Measurements from ENCODE around the gene UBA3.

UBA3 gene

DNA sequence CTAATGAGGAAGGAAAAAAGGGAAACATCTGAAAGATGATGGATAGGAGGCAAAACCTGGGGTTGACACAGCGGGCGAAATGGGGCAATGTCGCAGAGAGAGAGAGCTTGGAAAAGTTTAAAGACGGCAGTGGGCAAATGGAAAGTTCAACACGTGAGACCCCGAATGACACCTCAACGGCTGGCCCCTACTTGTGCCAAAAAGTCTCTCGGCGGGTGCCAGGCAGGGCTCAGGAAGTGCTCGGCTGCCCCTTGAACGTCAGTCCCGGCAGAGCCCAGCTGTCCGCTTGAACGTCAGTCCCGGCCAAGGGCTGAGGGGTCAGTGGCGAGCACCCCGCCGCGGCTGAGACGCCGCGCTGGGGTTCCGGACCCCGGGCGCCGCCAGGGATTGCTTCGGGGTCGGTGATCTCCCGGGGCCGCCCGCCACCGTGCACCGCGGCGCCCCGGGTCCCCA is 67.3 kb downstream of the UBA3 start:
- peak overlapping the region; percentile 72; the same call in 1 of the 2 replicates for H3K4me3 ChIP-seq (ENCODE audit: low read length)
- no peaks in the 10 kb centered on the region for H3K9me3 ChIP-seq (ENCODE audit: control insufficient read depth, insufficient read depth, low read length)
- H3K27me3 ChIP-seq (ENCODE audit: control insufficient read depth, insufficient read depth, low read length) = no peaks in the 10 kb centered on the region
- no peak for DNase-seq (ENCODE audit: low read depth, low spot score)
- no CpG with 5 or more reads among the region's 36 CpGs for WGBS (ENCODE audit: insufficient coverage, insufficient read length)
- H3K36me3 ChIP-seq (ENCODE audit: control insufficient read depth, insufficient read depth, low read length) = no peaks in the 10 kb centered on the region
- H3K4me1 ChIP-seq (ENCODE audit: control insufficient read depth, insufficient read depth, low read length) = peaks cover 3% of the 10 kb centered on the region; the same call in 1 of the 2 replicates
- H3K27ac ChIP-seq (ENCODE audit: low read length) = no peak overlapping the region

DNA sequence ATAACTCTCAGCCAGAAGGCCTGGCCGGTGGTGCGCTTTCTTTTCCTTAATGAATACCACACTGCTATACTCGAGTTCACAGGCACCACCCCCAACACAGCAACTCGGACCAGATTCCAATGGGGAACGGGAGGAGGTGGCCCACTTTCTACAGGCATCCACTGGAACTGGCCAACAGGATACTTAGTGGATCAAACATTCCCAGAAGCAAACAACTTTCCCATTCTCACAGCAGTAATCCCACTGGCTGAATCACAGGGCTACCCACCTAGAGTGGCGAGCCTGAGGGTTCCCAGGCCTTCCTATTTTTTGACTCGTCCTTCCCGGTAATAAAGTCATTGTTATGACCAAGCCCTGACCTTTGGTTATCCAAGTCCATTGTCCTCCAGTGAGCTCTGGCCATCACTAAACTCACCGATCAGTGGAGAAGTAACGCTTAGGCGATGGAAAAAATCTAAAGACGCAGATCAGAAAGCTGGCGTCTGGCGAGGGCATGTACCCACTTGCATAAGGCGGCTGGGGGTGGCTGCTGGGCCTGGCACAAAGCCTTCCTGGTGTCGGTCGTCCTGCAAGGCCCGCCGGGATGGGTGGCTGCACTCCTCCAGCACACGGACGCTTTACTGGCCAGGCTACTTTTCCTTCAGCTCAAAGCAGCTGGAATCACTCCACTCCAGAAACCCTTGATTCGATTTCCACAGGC is 67.9 kb downstream of the UBA3 start:
- Histone ChIP-seq H3K27ac (ENCODE audit: low read length) (no peak overlapping the region), H3K9me3 (ENCODE audit: control insufficient read depth, insufficient read depth, low read length) (no peaks in the 10 kb centered on the region), H3K4me1 (ENCODE audit: control insufficient read depth, insufficient read depth, low read length) (peaks cover 3% of the 10 kb centered on the region; the same call in 1 of the 2 replicates), H3K36me3 (ENCODE audit: control insufficient read depth, insufficient read depth, low read length) (no peaks in the 10 kb centered on the region), H3K27me3 (ENCODE audit: control insufficient read depth, insufficient read depth, low read length) (no peaks in the 10 kb centered on the region), H3K4me3 (ENCODE audit: low read length) (peak overlapping the region; percentile 72; the same call in 1 of the 2 replicates)
- WGBS (ENCODE audit: insufficient coverage, insufficient read length) = no CpG with 5 or more reads among the region's 22 CpGs
- DNase-seq (ENCODE audit: low read depth, low spot score) = no peak

DNA sequence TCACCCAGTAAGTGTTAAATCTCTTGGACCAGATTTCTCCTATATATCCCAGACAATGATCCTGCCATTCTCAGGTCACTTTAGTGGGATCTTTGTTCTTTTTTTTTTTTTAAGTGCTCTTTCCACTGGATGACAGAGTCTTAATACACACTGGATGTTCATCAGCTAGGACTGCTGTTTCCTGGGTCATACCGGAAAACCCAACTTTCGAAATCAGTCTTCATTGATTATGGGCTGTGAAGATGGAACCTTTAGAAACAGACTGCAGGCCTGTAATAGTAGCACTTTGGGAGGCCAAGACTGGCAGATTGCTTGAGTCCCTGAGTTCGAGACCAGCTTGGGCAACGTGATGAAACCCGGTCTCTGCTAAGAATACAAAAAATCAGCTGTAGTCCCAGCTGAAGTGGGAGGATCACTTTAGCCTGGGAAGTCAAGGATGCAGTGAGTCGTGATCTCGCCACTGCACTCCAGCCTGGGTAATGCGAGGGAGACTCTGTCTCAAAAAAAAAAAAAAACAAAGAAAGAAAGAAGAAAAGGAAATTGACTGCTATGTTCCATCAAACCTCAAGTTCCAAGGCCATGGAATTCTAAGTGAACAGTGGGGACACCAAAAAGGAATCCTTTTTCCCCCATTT is 69.0 kb downstream of the UBA3 start:
- H3K9me3 ChIP-seq (ENCODE audit: control insufficient read depth, insufficient read depth, low read length) = no peaks in the 10 kb centered on the region
- H3K27ac ChIP-seq (ENCODE audit: low read length) = no peak overlapping the region
- H3K4me1 ChIP-seq (ENCODE audit: control insufficient read depth, insufficient read depth, low read length) = peaks cover 3% of the 10 kb centered on the region; the same call in 1 of the 2 replicates
- H3K36me3 ChIP-seq (ENCODE audit: control insufficient read depth, insufficient read depth, low read length) = no peaks in the 10 kb centered on the region; the same call in 1 of the 2 replicates
- H3K4me3 ChIP-seq (ENCODE audit: low read length) = no peak overlapping the region
- no CpG with 5 or more reads among the region's 8 CpGs for whole genome bisulfite sequencing (ENCODE audit: insufficient coverage, insufficient read length)
- no peak for DNase-seq (ENCODE audit: low read depth, low spot score)
- no peaks in the 10 kb centered on the region for H3K27me3 ChIP-seq (ENCODE audit: control insufficient read depth, insufficient read depth, low read length)

DNA sequence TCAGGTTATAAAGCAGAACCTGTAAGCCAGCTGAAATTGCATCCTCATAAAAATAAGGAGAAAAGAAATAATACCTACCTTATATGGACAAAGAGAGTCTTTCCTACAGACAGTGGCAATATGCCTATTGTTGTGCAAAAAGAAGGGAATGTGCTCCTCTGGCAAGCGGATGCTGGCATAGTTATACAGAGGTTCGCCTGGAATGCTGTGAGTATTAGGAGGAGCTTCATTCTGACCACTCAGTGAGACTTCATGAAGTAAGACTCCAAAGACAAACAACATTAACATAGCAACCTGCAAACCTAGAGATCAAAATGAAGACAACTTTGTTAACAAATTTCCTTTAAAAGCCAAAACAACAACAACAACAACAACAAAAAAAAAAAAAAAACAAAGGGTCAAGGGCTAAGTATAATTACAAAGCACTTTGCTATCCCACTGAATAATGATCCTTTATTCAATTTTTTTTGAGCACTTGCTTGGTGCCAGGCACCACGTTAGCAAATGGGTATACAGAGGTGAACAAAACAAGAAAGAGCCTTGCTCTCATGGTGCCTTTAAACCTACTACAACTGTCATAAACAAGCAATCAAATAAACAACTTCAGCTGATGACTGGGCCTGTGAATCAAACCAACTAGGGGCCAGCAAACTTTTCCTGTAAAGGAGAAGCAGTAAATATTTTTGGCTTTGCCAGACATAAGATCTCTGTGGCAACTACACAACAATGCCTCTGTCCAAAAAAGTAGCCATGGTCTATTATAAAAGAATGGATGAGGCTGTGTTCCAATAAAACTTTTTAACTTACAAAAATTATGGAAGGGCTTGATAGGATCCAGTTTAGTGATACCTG is 70.4 kb downstream of the UBA3 start:
- H3K27me3 ChIP-seq (ENCODE audit: control insufficient read depth, insufficient read depth, low read length) = no peaks in the 10 kb centered on the region
- H3K4me3 ChIP-seq (ENCODE audit: low read length) = no peak overlapping the region
- H3K4me1 ChIP-seq (ENCODE audit: control insufficient read depth, insufficient read depth, low read length) = peaks cover 3% of the 10 kb centered on the region; the same call in 1 of the 2 replicates
- DNase-seq (ENCODE audit: low read depth, low spot score) = no peak
- WGBS (ENCODE audit: insufficient coverage, insufficient read length) = no CpG with 5 or more reads among the region's 3 CpGs
- no peaks in the 10 kb centered on the region for H3K9me3 ChIP-seq (ENCODE audit: control insufficient read depth, insufficient read depth, low read length)
- H3K27ac ChIP-seq (ENCODE audit: low read length) = no peak overlapping the region
- peaks cover 3% of the 10 kb centered on the region; the same call in 1 of the 2 replicates for H3K36me3 ChIP-seq (ENCODE audit: control insufficient read depth, insufficient read depth, low read length)

DNA sequence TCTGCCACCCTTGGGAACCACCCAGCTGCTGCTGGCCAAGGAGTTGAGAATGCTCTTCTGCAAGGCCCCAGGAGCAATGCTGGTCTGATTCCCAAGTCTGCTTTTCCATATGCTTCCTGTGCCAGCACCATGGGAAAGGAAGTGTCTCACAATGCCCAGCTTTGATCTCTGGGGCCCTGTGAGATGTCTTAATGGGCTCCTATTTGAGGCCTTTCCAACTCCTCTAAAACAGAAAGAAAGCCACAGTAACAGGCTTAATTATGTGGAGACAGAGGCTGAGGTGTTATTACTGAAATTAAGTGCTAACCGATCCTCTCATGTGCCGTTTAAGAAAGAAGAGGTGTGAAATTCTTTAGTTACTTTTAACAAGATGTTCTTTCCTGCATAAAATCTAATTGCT is 71.2 kb downstream of the UBA3 start:
- no CpG with 5 or more reads among the region's 2 CpGs for WGBS (ENCODE audit: insufficient coverage, insufficient read length)
- H3K9me3 ChIP-seq (ENCODE audit: control insufficient read depth, insufficient read depth, low read length) = no peaks in the 10 kb centered on the region

DNA sequence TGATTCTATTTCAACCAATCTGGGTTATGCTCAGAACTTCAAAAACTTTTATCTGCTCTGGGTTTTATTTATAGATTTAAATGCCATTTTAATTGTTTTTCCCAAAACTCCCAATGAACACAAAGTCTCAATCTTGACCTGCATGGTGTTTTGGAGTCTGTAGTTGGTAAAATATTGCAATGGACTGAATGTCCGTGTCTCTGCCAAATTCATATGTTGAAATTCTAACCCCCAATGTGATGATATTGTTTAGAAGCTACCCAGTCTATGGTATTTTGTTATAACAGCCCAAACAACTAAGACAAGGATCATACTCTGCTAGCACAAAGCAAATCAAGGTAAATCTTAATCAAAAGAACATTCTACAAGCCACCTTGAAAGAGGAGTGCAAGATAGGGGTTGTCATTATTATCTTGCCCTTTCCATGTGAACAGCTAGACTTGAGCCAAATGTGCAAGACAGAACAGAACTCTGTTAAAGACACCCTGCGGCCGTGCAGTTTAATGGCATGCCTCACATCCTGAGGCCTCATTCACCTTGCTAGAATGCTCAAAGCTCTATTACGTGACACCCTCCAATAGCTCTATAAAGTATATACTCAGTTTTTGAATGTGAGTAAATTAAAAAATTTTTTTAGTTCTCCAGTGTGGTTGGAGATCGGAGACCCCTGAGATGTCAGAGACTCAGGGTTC is 74.2 kb downstream of the UBA3 start:
- no peak overlapping the region for H3K27ac ChIP-seq (ENCODE audit: low read length)
- no peak overlapping the region for H3K4me3 ChIP-seq (ENCODE audit: low read length)
- no peak for DNase-seq (ENCODE audit: low read depth, low spot score)
- no CpG with 5 or more reads among the region's 5 CpGs for WGBS (ENCODE audit: insufficient coverage, insufficient read length)
- peaks cover 1% of the 10 kb centered on the region; the same call in 1 of the 2 replicates for H3K4me1 ChIP-seq (ENCODE audit: control insufficient read depth, insufficient read depth, low read length)
- H3K27me3 ChIP-seq (ENCODE audit: control insufficient read depth, insufficient read depth, low read length) = no peaks in the 10 kb centered on the region
- H3K9me3 ChIP-seq (ENCODE audit: control insufficient read depth, insufficient read depth, low read length) = no peaks in the 10 kb centered on the region
- H3K36me3 ChIP-seq (ENCODE audit: control insufficient read depth, insufficient read depth, low read length) = peaks cover 3% of the 10 kb centered on the region; the same call in 1 of the 2 replicates

More for the DNA sequence above, 71.2 kb downstream of the UBA3 start:
- DNase-seq (ENCODE audit: low read depth, low spot score) = no peak
- Histone ChIP-seq H3K27ac (ENCODE audit: low read length) (no peak overlapping the region), H3K36me3 (ENCODE audit: control insufficient read depth, insufficient read depth, low read length) (peaks cover 3% of the 10 kb centered on the region; the same call in 1 of the 2 replicates), H3K4me3 (ENCODE audit: low read length) (no peak overlapping the region), H3K4me1 (ENCODE audit: control insufficient read depth, insufficient read depth, low read length) (peaks cover 3% of the 10 kb centered on the region; the same call in 1 of the 2 replicates), H3K27me3 (ENCODE audit: control insufficient read depth, insufficient read depth, low read length) (no peaks in the 10 kb centered on the region)

DNA sequence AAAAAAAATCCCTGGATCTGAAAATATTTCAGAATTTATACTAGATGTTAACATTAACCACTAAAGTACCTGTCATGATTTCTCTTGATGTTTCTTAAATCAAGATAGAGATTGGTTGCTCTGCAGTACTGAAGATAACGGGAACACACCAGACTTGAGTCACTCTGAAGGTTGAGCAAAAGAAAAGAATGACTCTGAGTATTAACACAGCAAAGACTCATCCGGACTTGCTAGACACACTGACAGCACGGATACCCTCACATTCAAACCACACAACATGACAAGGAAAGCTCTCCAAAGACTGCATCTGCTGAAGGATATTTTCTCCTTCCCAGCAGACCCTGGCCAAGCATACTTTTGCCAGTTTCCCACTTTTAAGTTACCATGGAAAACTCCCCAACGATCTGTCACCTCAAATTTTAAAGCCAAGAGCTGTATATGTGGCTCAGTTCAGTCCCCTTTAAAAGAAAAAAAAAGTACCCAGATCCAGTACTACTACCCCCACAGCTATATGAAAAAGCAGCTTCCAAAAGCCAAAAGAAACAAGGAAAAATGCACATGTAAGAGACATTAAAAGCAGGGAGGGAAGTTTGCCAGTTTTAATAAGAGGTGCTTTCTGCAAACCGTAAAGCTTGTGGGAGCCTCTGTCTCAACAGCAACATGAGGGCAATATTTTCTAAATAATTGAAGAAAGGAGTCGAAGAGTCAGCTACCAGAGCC is 74.9 kb downstream of the UBA3 start:
- H3K4me1 ChIP-seq (ENCODE audit: control insufficient read depth, insufficient read depth, low read length) = peaks cover 1% of the 10 kb centered on the region; the same call in 1 of the 2 replicates
- no CpG with 5 or more reads among the region's 6 CpGs for WGBS (ENCODE audit: insufficient coverage, insufficient read length)
- H3K9me3 ChIP-seq (ENCODE audit: control insufficient read depth, insufficient read depth, low read length) = no peaks in the 10 kb centered on the region
- H3K36me3 ChIP-seq (ENCODE audit: control insufficient read depth, insufficient read depth, low read length) = peaks cover 3% of the 10 kb centered on the region; the same call in 1 of the 2 replicates
- DNase-seq (ENCODE audit: low read depth, low spot score) = no peak
- H3K27ac ChIP-seq (ENCODE audit: low read length) = no peak overlapping the region
- H3K27me3 ChIP-seq (ENCODE audit: control insufficient read depth, insufficient read depth, low read length) = no peaks in the 10 kb centered on the region
- H3K4me3 ChIP-seq (ENCODE audit: low read length) = no peak overlapping the region

Measured in iPS DF 6.9 (cell line).